ENCODE results near the gene PPP1R13B.

GRCh38 chr14:103702095-103702494, 145.3 kb downstream of the PPP1R13B start:
- TF ChIP-seq CTCF (conservative IDR thresholded peaks at IDR 0.05) (no peak), EZH2 (IDR thresholded peaks at IDR 0.05; ENCODE audit: low read depth) (no peak)

Data from PC-9 (cell line).